H1 (cell line): ENCODE data around the gene ECD. TPM values are rescaled to one million over a fixed set of nuclear protein-coding genes. Genes with fewer than 3 reads are reported as not detected.

Experiments used
- CTCF ChIA-PET: fragments of 300-600 bp; sonication (Branson Sonifier 250); formaldehyde crosslinking; loops from one replicate; lab custom pipeline; 2021; ENCODE audit not compliant: partially characterized antibody; lab: Charles Lee
- POLR2A ChIA-PET: fragments of 300-600 bp; sonication (Branson Sonifier 250); formaldehyde crosslinking; loops from one replicate; lab custom pipeline; 2021; ENCODE audit warnings: inconsistent platforms; ENCODE audit not compliant: partially characterized antibody; lab: Charles Lee
- DNase-seq, 2 experiments: peaks; one replicate each; pipeline versions ENCODE4 v3.0.0 to v3.0.0-alpha.2; 2010 to 2022; ENCODE audit warnings: low spot score in 2 of 2, low read depth in 1 of 2, mixed read lengths in 1 of 2
- FAIRE-seq: peaks from 2 replicates; lab custom pipeline; 2011; peaks lifted over from hg19 to GRCh38; lab: Jason Lieb, UNC
- H2AFZ ChIP-seq: 2 replicates; pipeline ENCODE4 v1.8.1; 2012; ENCODE audit warnings: low read length, inconsistent platforms
- H2AK5ac ChIP-seq: 2 replicates; pipeline ENCODE4 v1.6.1; 2013; ENCODE audit warnings: low read depth, low read length
- H2BK120ac ChIP-seq: replicated peaks from 2 replicates; pipeline ENCODE3; 2013; ENCODE audit warnings: low read depth, low read length, inconsistent platforms
- H2BK12ac ChIP-seq: 2 replicates; pipeline ENCODE4 v1.6.1; 2013; ENCODE audit warnings: low read depth, low read length
- H2BK15ac ChIP-seq: 2 replicates; pipeline ENCODE4 v1.6.1; 2013; ENCODE audit warnings: low read length
- H2BK20ac ChIP-seq: 2 replicates; pipeline ENCODE4 v1.6.1; 2013; ENCODE audit warnings: low read length
- H2BK5ac ChIP-seq: 2 replicates; pipeline ENCODE4 v1.6.1; 2013; ENCODE audit warnings: low read depth, low read length
- H3K14ac ChIP-seq: 2 replicates; pipeline ENCODE4 v1.6.1; 2013; ENCODE audit warnings: inconsistent platforms; ENCODE audit not compliant: insufficient read length
- H3K18ac ChIP-seq: 2 replicates; pipeline ENCODE4 v1.6.1; 2013; ENCODE audit warnings: low read length; ENCODE audit errors: extremely low read depth
- H3K23ac ChIP-seq: 2 replicates; pipeline ENCODE4 v1.6.1; 2013; ENCODE audit warnings: inconsistent platforms; ENCODE audit not compliant: insufficient read length
- H3K23me2 ChIP-seq: 2 replicates; pipeline ENCODE4 v1.6.1; 2013; ENCODE audit warnings: low read depth, low read length
- H3K27ac ChIP-seq: 2 replicates; pipeline ENCODE4 v1.6.1; 2011; ENCODE audit warnings: low read depth, low read length, inconsistent platforms
- H3K27me3 ChIP-seq, 4 experiments: replicated peaks in 1 of 4; 1 replicate in 1 of 4; 2 replicates in 3 of 4; pipeline versions ENCODE4 v1.6.1 to v1.8.1; 2011 to 2013; ENCODE audit warnings: low read length in 3 of 4, mild to moderate bottlenecking in 3 of 4, inconsistent platforms in 2 of 4, mixed read lengths in 2 of 4, moderate library complexity in 1 of 4; ENCODE audit not compliant: control insufficient read depth in 3 of 4, insufficient read depth in 3 of 4; ENCODE audit errors: extremely low read depth in 1 of 4
- H3K36me3 ChIP-seq, 4 experiments: 2 replicates each; pipeline versions ENCODE4 v1.6.1 to v1.8.1; 2011 to 2013; ENCODE audit warnings: mild to moderate bottlenecking in 4 of 4, low read length in 3 of 4, moderate library complexity in 2 of 4, control low read depth in 1 of 4, inconsistent platforms in 1 of 4; ENCODE audit not compliant: insufficient read depth in 4 of 4, control insufficient read depth in 2 of 4
- H3K4ac ChIP-seq: replicated peaks from 2 replicates; pipeline ENCODE3; 2013; ENCODE audit warnings: low read length, low read depth, mixed read lengths, inconsistent platforms; ENCODE audit not compliant: insufficient read length
- H3K4me1 ChIP-seq, 4 experiments: replicated peaks in 1 of 4; 1 replicate in 1 of 4; 2 replicates in 3 of 4; pipeline versions ENCODE4 v1.6.1 to v1.8.1; 2011 to 2013; ENCODE audit warnings: low read length in 3 of 4, inconsistent platforms in 2 of 4, mixed read lengths in 1 of 4; ENCODE audit not compliant: insufficient read depth in 4 of 4, control insufficient read depth in 3 of 4
- H3K4me2 ChIP-seq, 2 experiments: 2 replicates each; pipeline versions ENCODE4 v1.6.1 to v1.8.1; 2011 to 2013; ENCODE audit warnings: low read depth in 2 of 2, low read length in 2 of 2, control low read depth in 1 of 2, inconsistent platforms in 1 of 2, mild to moderate bottlenecking in 1 of 2; ENCODE audit not compliant: insufficient read depth in 1 of 2
- H3K4me3 ChIP-seq, 4 experiments: fragments of 200-600, 300-600 bp in 1 of 4; sonication (generic), shearing (Covaris generic), sonication (Bioruptor Twin) in 1 of 4; 2 replicates each; pipeline versions ENCODE4 v1.5.1 to v1.8.1; 2011 to 2016; ENCODE audit warnings: low read length in 4 of 4, low read depth in 3 of 4, control low read depth in 2 of 4, inconsistent platforms in 2 of 4, mild to moderate bottlenecking in 2 of 4, mixed read lengths in 1 of 4, moderate library complexity in 1 of 4; ENCODE audit not compliant: insufficient read depth in 2 of 4; ENCODE audit errors: extremely low read depth in 1 of 4
- H3K56ac ChIP-seq: replicated peaks from 2 replicates; pipeline ENCODE3; 2013; ENCODE audit warnings: low read depth, mild to moderate bottlenecking, mixed read lengths, low read length, inconsistent platforms; ENCODE audit not compliant: insufficient read length
- H3K79me1 ChIP-seq: 2 replicates; pipeline ENCODE4 v1.6.1; 2013; ENCODE audit warnings: low read depth, low read length, control low read depth
- H3K79me2 ChIP-seq, 2 experiments: 2 replicates each; pipeline versions ENCODE4 v1.6.1 to v1.8.1; 2012 to 2013; ENCODE audit warnings: low read length in 2 of 2, mild to moderate bottlenecking in 2 of 2, inconsistent platforms in 1 of 2; ENCODE audit not compliant: insufficient read depth in 2 of 2, control insufficient read depth in 1 of 2
- H3K9ac ChIP-seq, 4 experiments: replicated peaks in 1 of 4; 1 replicate in 1 of 4; 2 replicates in 3 of 4; pipeline versions ENCODE4 v1.6.1 to v1.8.1; 2011 to 2013; ENCODE audit warnings: low read depth in 3 of 4, low read length in 3 of 4, control low read depth in 2 of 4, mild to moderate bottlenecking in 2 of 4, moderate library complexity in 2 of 4, inconsistent platforms in 1 of 4; ENCODE audit errors: extremely low read depth in 1 of 4
- H3K9me3 ChIP-seq, 2 experiments: 2 replicates each; pipeline versions ENCODE4 v1.6.1 to v1.8.1; 2012 to 2013; ENCODE audit warnings: mild to moderate bottlenecking in 2 of 2, moderate library complexity in 2 of 2, control low read depth in 1 of 2, inconsistent platforms in 1 of 2, low read depth in 1 of 2, low read length in 1 of 2, mixed read lengths in 1 of 2; ENCODE audit not compliant: insufficient read depth in 2 of 2
- H4K20me1 ChIP-seq, 2 experiments: replicated peaks in 1 of 2; 2 replicates each; pipeline versions ENCODE3 to v1.8.1; 2011 to 2013; ENCODE audit warnings: inconsistent platforms in 2 of 2, low read length in 2 of 2, mild to moderate bottlenecking in 1 of 2; ENCODE audit not compliant: insufficient read depth in 2 of 2, control insufficient read depth in 1 of 2
- H4K5ac ChIP-seq: 2 replicates; pipeline ENCODE4 v1.6.1; 2013; ENCODE audit warnings: low read length, low read depth, mixed read lengths, inconsistent platforms; ENCODE audit not compliant: insufficient read length
- H4K8ac ChIP-seq: 2 replicates; pipeline ENCODE4 v1.8.0; 2013; ENCODE audit warnings: mild to moderate bottlenecking, moderate library complexity, low read length, inconsistent platforms; ENCODE audit not compliant: insufficient read depth; ENCODE audit errors: extremely low read depth
- H4K91ac ChIP-seq: replicated peaks from 2 replicates; pipeline ENCODE3; 2013; ENCODE audit warnings: low read length, mixed read lengths, inconsistent platforms; ENCODE audit not compliant: insufficient read length
- JUN ChIP-seq: IDR thresholded peaks from 2 replicates; pipeline ENCODE4 v1.6.1; 2011; ENCODE audit warnings: low read depth, mild to moderate bottlenecking, improper control_type of control experiment, low read length
- polyA plus RNA-seq, 7 experiments: library from polyadenylated mRNA; depleted of rRNA in 3 of 7; stranded (reverse) in 5 of 7; unstranded in 2 of 7; fragments of >200 nt in 5 of 7; fragments of 200-250 nt in 2 of 7; gene quantifications; 1 replicate in 5 of 7; 2 replicates in 1 of 7; 4 replicates in 1 of 7; pipeline versions ENCODE4 v1.2.1 to v1.2.3, GENCODE V29; 2011 to 2013; ENCODE audit warnings: missing spikeins in 2 of 7, mixed read lengths in 2 of 7
- total RNA-seq: library from RNA; stranded (reverse); fragmentation: NEBNext Ultra II Directional; extraction: Animal tissue kit (Norgen Biotek cat#: 25700); gene quantifications from 2 replicates; pipeline ENCODE4 v1.2.1, GENCODE V29; 2021

ECD gene
- total and polyA plus RNA-seq, 2 of the 8 experiments (the other 6 are each of a cell fraction or from before 2014, with no cell fraction given): 27.1 to 38.0 TPM

- no peak overlapping the region for H3K4me3 ChIP-seq
- no peak overlapping the region for H2BK120ac ChIP-seq
- H3K36me3 ChIP-seq: peaks cover 0 to 3% (median 1%) of the 10 kb centered on the region in 4 experiments; a peak in 3 of 8 replicates
- no peak overlapping the region for H2AFZ ChIP-seq
- H3K9me3 ChIP-seq: no peaks in the 10 kb centered on the region
- H3K56ac ChIP-seq: no peak overlapping the region
- no peak overlapping the region for H4K91ac ChIP-seq
- H2BK12ac ChIP-seq: no peak overlapping the region
- no peaks in the 10 kb centered on the region for H3K23me2 ChIP-seq
- H3K23ac ChIP-seq: no peak overlapping the region
- FAIRE-seq: no peak
- H2BK20ac ChIP-seq: no peak overlapping the region
- no peaks in the 10 kb centered on the region for H3K79me1 ChIP-seq
- no peak overlapping the region for H2BK15ac ChIP-seq
- H3K4me1 ChIP-seq: no peaks in the 10 kb centered on the region; a peak in 2 of 7 replicates
- H4K20me1 ChIP-seq: no peaks in the 10 kb centered on the region
- H3K14ac ChIP-seq: no peak overlapping the region
- H2AK5ac ChIP-seq: no peak overlapping the region
- no peak overlapping the region for H4K5ac ChIP-seq
- no peak for TF ChIP-seq JUN
- H2BK5ac ChIP-seq: no peak overlapping the region
- H3K79me2 ChIP-seq: peaks cover 0 to 8% of the 10 kb centered on the region in 2 experiments; a peak in 1 of 4 replicates
- H3K27ac ChIP-seq: no peak overlapping the region
- no peak overlapping the region for H3K4me2 ChIP-seq
- no peak overlapping the region for H3K9ac ChIP-seq
- H4K8ac ChIP-seq: no peak overlapping the region
- H3K18ac ChIP-seq: no peak overlapping the region
- no peaks in the 10 kb centered on the region for H3K27me3 ChIP-seq
- POLR2A ChIA-PET: interaction anchor here (1.0 kb wide), 1 partner anchor 77 kb away, joined by 4 read pairs; no protein-coding TSS in a partner anchor
- no peak overlapping the region for H3K4ac ChIP-seq
- DNase-seq: no peak
- CTCF ChIA-PET: no interaction called here
These were observed 5.1 kb upstream of the ECD start for GRCh38 chr10:73172867-73173266.
